Caco-2 (cell line): ENCODE data around the gene ATP23. TPM values are rescaled to one million over a fixed set of nuclear protein-coding genes. Genes with fewer than 3 reads are reported as not detected.

ENCODE experiments used
- BruUV-seq: library from RNA; stranded (reverse); fragments of 400-500 nt; replicated peaks from 2 replicates; lab custom pipeline; 2021; lab: Mats Ljungman, UMichigan
- CTCF ChIA-PET: fragments of 300-600 bp; sonication (Branson Sonifier 250); formaldehyde crosslinking; loops from one replicate; lab custom pipeline; 2022; ENCODE audit warnings: antibody characterized with exemption; lab: Charles Lee
- POLR2A ChIA-PET: fragments of 300-600 bp; sonication (Branson Sonifier 250); formaldehyde crosslinking; loops from one replicate; lab custom pipeline; 2022; ENCODE audit warnings: antibody characterized with exemption; lab: Charles Lee
- DNase-seq, 2 experiments: peaks; one replicate each; pipeline versions ENCODE4 v3.0.0 to v3.0.0-alpha.2; 2020 to 2022
- H3K27me3 ChIP-seq: replicated peaks from 2 replicates; pipeline ENCODE4 v1.6.0; 2011; ENCODE audit warnings: low read length; ENCODE audit not compliant: control insufficient read depth, insufficient read depth
- H3K36me3 ChIP-seq: 2 replicates; pipeline ENCODE4 v1.5.1; 2011; ENCODE audit warnings: low read length; ENCODE audit not compliant: control insufficient read depth, insufficient read depth
- H3K4me1 ChIP-seq: fragments of 250-450 bp; sonication (Bioruptor Pico); 2 replicates; pipeline ENCODE4 v1.5.1; 2020; ENCODE audit warnings: mild to moderate bottlenecking
- H3K4me3 ChIP-seq: 2 replicates; pipeline ENCODE4 v1.5.1; 2011; ENCODE audit warnings: low read depth, mild to moderate bottlenecking, control low read depth, low read length
- H3K9me3 ChIP-seq: fragments of 250-450 bp; sonication (Bioruptor Pico); 2 replicates; pipeline ENCODE4 v1.5.1; 2020; ENCODE audit warnings: mild to moderate bottlenecking, moderate library complexity
- H3K27ac Mint-ChIP-seq: one replicate; pipeline ENCODE4 v1.8.0; 2022; ENCODE audit warnings: mixed read lengths; ENCODE audit not compliant: unreplicated experiment
- H3K27me3 Mint-ChIP-seq: one replicate; pipeline ENCODE4 v1.8.0; 2022; ENCODE audit warnings: mixed read lengths; ENCODE audit not compliant: insufficient read depth, unreplicated experiment
- H3K36me3 Mint-ChIP-seq: one replicate; pipeline ENCODE4 v1.8.0; 2022; ENCODE audit warnings: mild to moderate bottlenecking, mixed read lengths; ENCODE audit not compliant: insufficient read depth, unreplicated experiment
- H3K4me1 Mint-ChIP-seq: one replicate; pipeline ENCODE4 v1.8.0; 2022; ENCODE audit warnings: low read depth, mixed read lengths; ENCODE audit not compliant: unreplicated experiment
- H3K4me3 Mint-ChIP-seq: one replicate; pipeline ENCODE4 v1.8.0; 2022; ENCODE audit warnings: mild to moderate bottlenecking, moderate library complexity, mixed read lengths; ENCODE audit not compliant: unreplicated experiment
- H3K9me3 Mint-ChIP-seq: one replicate; pipeline ENCODE4 v1.8.0; 2022; ENCODE audit warnings: mixed read lengths; ENCODE audit not compliant: unreplicated experiment
- intact Hi-C: fragments of 100-400 bp; cut with micrococcal nuclease; formaldehyde crosslinking; loops from one replicate; pipeline ENCODE4 v1.10.0; 2022; ENCODE audit not compliant: unreplicated experiment
- total RNA-seq: library from RNA; stranded (reverse); gene quantifications from 2 replicates; pipeline ENCODE4 v1.2.3, GENCODE V29; 2022
- TF ChIP-seq, protein P1 (sequence below), 2 experiments: fragments of 200-600 bp in 1 of 2; IDR thresholded peaks; 1 replicate in 1 of 2; 2 replicates in 1 of 2; pipeline versions ENCODE4 v1.5.1 to v1.8.0; 2011 to 2022; ENCODE audit warnings: antibody characterized with exemption in 1 of 2, control low read depth in 1 of 2, inconsistent platforms in 1 of 2, low read depth in 1 of 2, low read length in 1 of 2, mild to moderate bottlenecking in 1 of 2, moderate library complexity in 1 of 2; ENCODE audit not compliant: insufficient read depth in 1 of 2, severe bottlenecking in 1 of 2, unreplicated experiment in 1 of 2

ATP23 gene
- total RNA-seq, 1 experiment from 2014 or later = 6.6 TPM

DNA sequence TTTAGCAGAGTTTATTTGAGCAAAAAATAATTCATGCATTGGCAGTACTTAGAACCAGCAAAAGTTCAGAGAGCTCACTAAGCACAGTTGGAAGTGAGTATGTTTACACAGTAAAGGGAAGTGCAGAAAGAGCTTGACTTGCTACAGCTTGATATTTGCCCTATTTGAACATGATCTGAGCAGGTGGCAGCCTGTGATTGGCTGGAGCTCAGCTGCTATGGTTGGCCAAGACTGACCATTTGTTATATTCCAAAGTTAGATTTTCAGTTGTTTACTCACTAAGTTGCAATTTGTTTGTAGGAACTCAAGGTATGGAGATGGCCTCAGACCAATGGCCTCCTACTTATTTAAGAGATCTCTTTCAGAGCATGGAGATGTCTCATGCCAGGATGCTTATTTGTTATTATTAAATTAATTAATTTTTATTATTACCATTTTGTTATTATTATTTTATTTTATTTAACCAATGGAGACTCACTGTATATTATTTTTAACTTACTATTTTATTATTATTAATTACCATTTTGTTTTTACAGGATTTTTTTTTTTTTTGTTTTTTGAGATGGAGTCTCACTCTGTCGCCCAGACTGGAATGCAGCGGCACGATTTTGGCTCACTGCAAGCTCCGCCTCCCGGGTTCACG, 49.0 kb downstream of the ATP23 start:
- POLR2A ChIA-PET = no interaction called here
- intact Hi-C loops = no loop called here

DNA sequence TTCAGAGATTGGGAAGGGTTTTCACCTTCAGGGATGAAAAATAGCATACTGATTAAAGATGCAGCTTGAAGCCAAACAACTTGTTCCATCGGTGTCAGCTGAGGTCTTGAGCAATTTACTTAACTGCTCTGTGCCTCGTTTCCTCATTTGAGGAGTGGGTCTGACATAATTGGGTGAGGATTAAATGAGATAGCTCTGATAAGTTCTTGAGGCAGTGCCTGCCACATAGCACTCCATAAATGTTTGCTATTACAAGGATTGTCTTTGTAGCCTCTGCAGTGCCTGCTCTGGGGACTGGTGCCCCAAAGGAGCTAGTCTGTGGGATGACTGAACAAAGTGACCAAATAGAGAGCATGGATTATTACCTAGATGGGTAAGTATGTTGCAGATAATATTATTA, 50.6 kb downstream of the ATP23 start:
- BruUV-seq = no TSS peak
- intact Hi-C loops = no loop called here
- ChIA-PET CTCF (no interaction called here), POLR2A (no interaction called here)
- H3K27me3 ChIP-seq = no peaks in the 10 kb centered on the region
- no peaks in the 10 kb centered on the region for H3K4me1 ChIP-seq
- H3K9me3 Mint-ChIP-seq = peaks cover 10% of the 10 kb centered on the region
- no peak for DNase-seq
- TF ChIP-seq, protein P1, sequence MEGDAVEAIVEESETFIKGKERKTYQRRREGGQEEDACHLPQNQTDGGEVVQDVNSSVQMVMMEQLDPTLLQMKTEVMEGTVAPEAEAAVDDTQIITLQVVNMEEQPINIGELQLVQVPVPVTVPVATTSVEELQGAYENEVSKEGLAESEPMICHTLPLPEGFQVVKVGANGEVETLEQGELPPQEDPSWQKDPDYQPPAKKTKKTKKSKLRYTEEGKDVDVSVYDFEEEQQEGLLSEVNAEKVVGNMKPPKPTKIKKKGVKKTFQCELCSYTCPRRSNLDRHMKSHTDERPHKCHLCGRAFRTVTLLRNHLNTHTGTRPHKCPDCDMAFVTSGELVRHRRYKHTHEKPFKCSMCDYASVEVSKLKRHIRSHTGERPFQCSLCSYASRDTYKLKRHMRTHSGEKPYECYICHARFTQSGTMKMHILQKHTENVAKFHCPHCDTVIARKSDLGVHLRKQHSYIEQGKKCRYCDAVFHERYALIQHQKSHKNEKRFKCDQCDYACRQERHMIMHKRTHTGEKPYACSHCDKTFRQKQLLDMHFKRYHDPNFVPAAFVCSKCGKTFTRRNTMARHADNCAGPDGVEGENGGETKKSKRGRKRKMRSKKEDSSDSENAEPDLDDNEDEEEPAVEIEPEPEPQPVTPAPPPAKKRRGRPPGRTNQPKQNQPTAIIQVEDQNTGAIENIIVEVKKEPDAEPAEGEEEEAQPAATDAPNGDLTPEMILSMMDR (IDR thresholded peaks at IDR 0.05; ENCODE audit: insufficient read depth in 1 of 2, low read depth in 1 of 2, low read length in 1 of 2, severe bottlenecking in 1 of 2, unreplicated experiment in 1 of 2) = no peak
- no peaks in the 10 kb centered on the region for H3K36me3 ChIP-seq
- no peaks in the 10 kb centered on the region for H3K36me3 Mint-ChIP-seq
- peaks cover 16% of the 10 kb centered on the region for H3K9me3 ChIP-seq
- H3K4me3 ChIP-seq = no peak overlapping the region
- H3K4me3 Mint-ChIP-seq = no peak overlapping the region
- no peaks in the 10 kb centered on the region for H3K4me1 Mint-ChIP-seq
- H3K27ac Mint-ChIP-seq = no peak overlapping the region
- peaks cover 5% of the 10 kb centered on the region for H3K27me3 Mint-ChIP-seq

More for the DNA sequence above, 49.0 kb downstream of the ATP23 start:
- no peak overlapping the region for H3K4me3 Mint-ChIP-seq
- peaks cover 10% of the 10 kb centered on the region for H3K9me3 Mint-ChIP-seq
- H3K4me1 ChIP-seq = no peaks in the 10 kb centered on the region
- no peak overlapping the region for H3K4me3 ChIP-seq
- H3K36me3 ChIP-seq = no peaks in the 10 kb centered on the region
- peaks cover 5% of the 10 kb centered on the region for H3K27me3 Mint-ChIP-seq
- no peaks in the 10 kb centered on the region for H3K9me3 ChIP-seq
- CTCF ChIA-PET = no interaction called here
- no peaks in the 10 kb centered on the region for H3K36me3 Mint-ChIP-seq
- H3K27me3 ChIP-seq = no peaks in the 10 kb centered on the region
- TF ChIP-seq, protein P1 (IDR thresholded peaks at IDR 0.05; ENCODE audit: insufficient read depth in 1 of 2, low read depth in 1 of 2, low read length in 1 of 2, severe bottlenecking in 1 of 2, unreplicated experiment in 1 of 2) = no peak
- no peak for DNase-seq
- BruUV-seq = no TSS peak
- H3K4me1 Mint-ChIP-seq = no peaks in the 10 kb centered on the region
- no peak overlapping the region for H3K27ac Mint-ChIP-seq

GRCh38 chr12:57993030-57993429, 51.7 kb downstream of the ATP23 start:
- intact Hi-C loops = no loop called here
- Histone ChIP-seq H3K27me3 (no peaks in the 10 kb centered on the region), H3K4me1 (no peaks in the 10 kb centered on the region), H3K4me3 (no peak overlapping the region), H3K9me3 (peaks cover 20% of the 10 kb centered on the region), H3K36me3 (no peaks in the 10 kb centered on the region)
- no peaks in the 10 kb centered on the region for H3K4me1 Mint-ChIP-seq
- ChIA-PET POLR2A (no interaction called here), CTCF (no interaction called here)
- TF ChIP-seq, protein P1 (IDR thresholded peaks at IDR 0.05; ENCODE audit: insufficient read depth in 1 of 2, low read depth in 1 of 2, low read length in 1 of 2, severe bottlenecking in 1 of 2, unreplicated experiment in 1 of 2) = no peak
- H3K36me3 Mint-ChIP-seq = no peaks in the 10 kb centered on the region
- no peak overlapping the region for H3K27ac Mint-ChIP-seq
- DNase-seq = no peak
- H3K27me3 Mint-ChIP-seq = peaks cover 5% of the 10 kb centered on the region
- peaks cover 10% of the 10 kb centered on the region for H3K9me3 Mint-ChIP-seq
- no peak overlapping the region for H3K4me3 Mint-ChIP-seq
- no TSS peak for BruUV-seq
